Breast epithelium (tissue), 4 donors: Measurements from ENCODE around the gene RABL2A. TPM values are rescaled to one million over a fixed set of nuclear protein-coding genes. Genes with fewer than 3 reads are reported as not detected.
"Not testable (repeated sequence)": the region's sequence is repeated elsewhere in the genome, so short reads cannot be mapped to it uniquely, and the experiment has no call there.

ENCODE experiments used
- DNase-seq, 2 donors: peaks; one replicate each; pipeline ENCODE4 v3.0.0-alpha.2; 2019; ENCODE audit warnings: low spot score in 2 of 2
- H3K27ac ChIP-seq, 2 donors: fragments of 200-600 bp; sonication (generic) in 1 of 2; one replicate each; pipeline ENCODE4 v1.5.1; 2016 to 2019; ENCODE audit warnings: mild to moderate bottlenecking in 1 of 2
- H3K27me3 ChIP-seq, 2 donors: fragments of 200-600 bp; sonication (generic) in 1 of 2; one replicate each; pipeline versions ENCODE4 v1.5.1 to v1.6.0; 2017 to 2019; ENCODE audit warnings: control low read depth in 1 of 2, mild to moderate bottlenecking in 1 of 2
- H3K36me3 ChIP-seq: fragments of 200-600 bp; one replicate; pipeline ENCODE4 v1.5.1; 2019
- H3K4me1 ChIP-seq, 2 donors: fragments of 200-600 bp; sonication (generic); one replicate each; pipeline ENCODE4 v1.5.1; 2016 to 2019; ENCODE audit warnings: control low read depth in 1 of 2
- H3K4me3 ChIP-seq, 3 donors: fragments of 200-600 bp; sonication (generic); 1 replicate in 2 of 3; 2 replicates in 1 of 3; pipeline ENCODE4 v1.5.1; 2016 to 2019; ENCODE audit warnings: mild to moderate bottlenecking in 3 of 3, moderate library complexity in 2 of 3
- H3K9me3 ChIP-seq, 2 donors: fragments of 200-600 bp; sonication (generic) in 1 of 2; one replicate each; pipeline ENCODE4 v1.5.1; 2016 to 2019; ENCODE audit warnings: control low read depth in 1 of 2
- CTCF ChIP-seq, 3 donors: fragments of 450-650 bp; IDR thresholded peaks; one replicate each; pipeline ENCODE4 v1.5.1; 2016 to 2017; ENCODE audit warnings: antibody characterized with exemption in 3 of 3, mild to moderate bottlenecking in 3 of 3, moderate library complexity in 3 of 3
- POLR2A ChIP-seq: fragments of 450-650 bp; IDR thresholded peaks from one replicate; pipeline ENCODE4 v1.6.1; 2016; ENCODE audit warnings: antibody characterized with exemption, mild to moderate bottlenecking, moderate library complexity
- POLR2AphosphoS5 ChIP-seq, 3 donors: sonication (generic); formaldehyde crosslinking; IDR thresholded peaks; one replicate each; pipeline ENCODE4 v1.6.1; 2017; ENCODE audit warnings: antibody characterized with exemption in 3 of 3
- intact Hi-C: fragments of 100-400 bp; cut with DNase I; formaldehyde crosslinking; loops from one replicate; pipeline ENCODE4 v1.15.1; 2023; ENCODE audit warnings: low total_unique reads
- total RNA-seq, 3 donors: library from RNA; depleted of rRNA; stranded (reverse); fragments of >200 nt; gene quantifications; one replicate each; pipeline ENCODE4 v1.1.0, GENCODE V29; 2016

The RABL2A gene
- total RNA-seq, 3 donors from 2014 or later = 10.1 to 23.7 (median 14.7) TPM

DNA sequence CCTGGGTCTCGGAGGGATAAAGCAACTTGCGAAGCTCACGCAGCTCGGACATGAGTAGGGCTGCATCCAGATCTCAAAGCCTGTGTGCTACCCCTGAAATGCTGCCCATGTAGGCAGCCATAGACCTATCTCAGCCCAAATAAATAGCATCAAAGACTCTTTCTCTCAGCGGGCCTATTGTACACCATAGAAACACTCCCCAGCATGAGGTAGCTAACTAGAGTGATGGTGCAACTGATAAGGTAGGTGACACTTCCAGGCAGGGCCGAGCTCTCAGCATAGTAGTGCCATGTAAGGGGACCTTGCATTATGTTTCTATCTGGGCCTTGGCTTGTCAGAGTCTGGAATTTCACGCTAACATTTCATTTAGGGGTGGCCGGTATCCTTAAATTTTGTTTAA, 52.4 kb downstream of the RABL2A start:
- intact Hi-C loops = no loop called here
- no peak for TF ChIP-seq POLR2AphosphoS5 (IDR thresholded peaks at IDR 0.05)
- no peak for TF ChIP-seq CTCF (IDR thresholded peaks at IDR 0.05)
- no peak for TF ChIP-seq POLR2A

GRCh38 chr2:113685471-113685870, 58.4 kb downstream of the RABL2A start:
- H3K27me3 ChIP-seq = no peaks in the 10 kb centered on the region
- no peaks in the 10 kb centered on the region for H3K4me1 ChIP-seq
- no peaks in the 10 kb centered on the region for H3K36me3 ChIP-seq
- intact Hi-C loops = no loop called here
- no peak for TF ChIP-seq POLR2AphosphoS5 (IDR thresholded peaks at IDR 0.05)
- no peak for TF ChIP-seq CTCF (IDR thresholded peaks at IDR 0.05)
- no peak for TF ChIP-seq POLR2A
- H3K9me3 ChIP-seq = no peaks in the 10 kb centered on the region
- H3K27ac ChIP-seq = no peak overlapping the region
- no peak overlapping the region for H3K4me3 ChIP-seq
- no peak for DNase-seq

More for the DNA sequence above, 52.4 kb downstream of the RABL2A start:
- H3K4me1 ChIP-seq = no peaks in the 10 kb centered on the region
- no peak overlapping the region for H3K27ac ChIP-seq
- H3K36me3 ChIP-seq = no peaks in the 10 kb centered on the region
- no peak overlapping the region for H3K4me3 ChIP-seq
- H3K27me3 ChIP-seq = no peaks in the 10 kb centered on the region
- no peak for DNase-seq
- H3K9me3 ChIP-seq = no peaks in the 10 kb centered on the region

DNA sequence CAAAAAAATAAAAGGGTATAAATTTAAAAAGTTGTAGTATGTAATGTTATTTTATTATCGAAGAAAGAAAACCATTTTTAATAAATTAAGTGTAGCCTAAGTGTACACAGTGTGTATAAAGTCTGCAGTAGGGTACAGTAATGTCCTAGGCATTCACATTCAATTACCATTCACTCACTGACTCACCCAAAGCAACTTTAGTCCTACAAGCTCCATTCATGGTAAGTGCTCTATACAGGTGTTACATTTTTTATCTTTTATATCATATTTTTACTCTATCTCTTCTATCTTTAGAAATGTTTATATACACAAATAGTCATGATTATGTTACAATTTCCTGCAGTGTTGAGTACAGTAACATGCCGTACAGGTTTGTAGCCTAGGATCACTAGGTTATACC, 59.5 kb downstream of the RABL2A start:
- intact Hi-C loops = no loop called here
- H3K4me3 ChIP-seq = no peak overlapping the region
- H3K27me3 ChIP-seq = no peaks in the 10 kb centered on the region
- no peaks in the 10 kb centered on the region for H3K36me3 ChIP-seq
- no peaks in the 10 kb centered on the region for H3K9me3 ChIP-seq
- no peak for DNase-seq
- no peaks in the 10 kb centered on the region for H3K4me1 ChIP-seq
- TF ChIP-seq POLR2A = no peak
- no peak for TF ChIP-seq POLR2AphosphoS5 (IDR thresholded peaks at IDR 0.05)
- no peak for TF ChIP-seq CTCF (IDR thresholded peaks at IDR 0.05)
- H3K27ac ChIP-seq = no peak overlapping the region

- H3K4me3 ChIP-seq, H3K27me3 ChIP-seq, H3K9me3 ChIP-seq, DNase-seq, H3K36me3 ChIP-seq, H3K4me1 ChIP-seq, H3K27ac ChIP-seq, intact Hi-C loops: not testable (repeated sequence)
Measured at GRCh38 chr2:113690871-113691270, 63.8 kb downstream of the RABL2A start.

Other genes starting within 250 kb of the RABL2A start
- 10 to 100 TPM; 29.9 to 51.1 (median 41.6) TPM for gene ZNG1B, start 189.6 kb upstream of the RABL2A start, total RNA-seq
- under 1 TPM in 2 of 3 donors, not detected in 1; 0.16 to 0.44 TPM for gene FOXD4L1, start 128.6 kb upstream of the RABL2A start, total RNA-seq
- gene SLC35F5, start 129.4 kb downstream of the RABL2A start, total RNA-seq = 100 to 1,000 TPM in 1 of 3 donors, 10 to 100 TPM in 2; 77.8 to 135 (median 96.7) TPM